ENCODE data around the gene UTF1. TPM values are rescaled to one million over a fixed set of nuclear protein-coding genes. Genes with fewer than 3 reads are reported as not detected.

UTF1 gene
- total RNA-seq, 3 donors from 2014 or later: not detected

- peaks cover 0 to 3% of the 10 kb centered on the region in 2 donors for H3K27me3 ChIP-seq
- DNase-seq (ENCODE audit: low spot score in 2 of 2): no peak
- intact Hi-C loops (cut with DNase I; ENCODE audit: low total_unique reads): no loop called here
- H3K27ac ChIP-seq: no peak overlapping the region
- peaks cover 6 to 20% of the 10 kb centered on the region in 2 donors for H3K9me3 ChIP-seq
- H3K4me3 ChIP-seq: no peak overlapping the region
- no peaks in the 10 kb centered on the region for H3K36me3 ChIP-seq
- H3K4me1 ChIP-seq: no peaks in the 10 kb centered on the region
- no peak for TF ChIP-seq POLR2AphosphoS5 (IDR thresholded peaks at IDR 0.05)
- no peak for TF ChIP-seq POLR2A (IDR thresholded peaks at IDR 0.05)
- no peak for TF ChIP-seq CTCF (IDR thresholded peaks at IDR 0.05)
Measured at GRCh38 chr10:133191651-133192050, 38.4 kb upstream of the UTF1 start.

DNA sequence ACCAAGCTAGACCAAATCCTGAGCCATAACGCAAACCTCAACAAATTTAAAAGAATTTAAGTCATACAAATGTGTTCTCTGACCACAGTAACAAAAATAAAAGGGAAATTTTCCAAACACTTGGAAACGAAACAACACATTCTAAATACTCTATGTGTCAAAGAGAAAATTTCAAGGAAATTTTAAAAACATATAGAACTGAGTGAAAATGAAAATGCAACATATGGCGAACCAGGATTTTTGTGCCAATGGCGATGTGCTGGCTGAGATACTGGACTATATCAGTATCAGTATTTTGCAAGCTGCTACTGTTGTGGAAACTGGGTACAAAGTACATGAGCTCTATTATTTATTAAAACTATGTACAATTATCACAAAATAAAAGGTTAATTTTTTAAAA, 35.9 kb upstream of the UTF1 start:
- H3K27ac ChIP-seq: no peak overlapping the region
- no peak for TF ChIP-seq POLR2AphosphoS5 (IDR thresholded peaks at IDR 0.05)
- intact Hi-C loops (cut with DNase I; ENCODE audit: low total_unique reads): no loop called here
- H3K4me3 ChIP-seq: no peak overlapping the region
- H3K9me3 ChIP-seq: peaks cover 6 to 20% of the 10 kb centered on the region in 2 donors
- no peaks in the 10 kb centered on the region for H3K4me1 ChIP-seq
- no peak for DNase-seq (ENCODE audit: low spot score in 2 of 2)
- H3K36me3 ChIP-seq: no peaks in the 10 kb centered on the region
- H3K27me3 ChIP-seq: peaks cover 0 to 3% of the 10 kb centered on the region in 2 donors

DNA sequence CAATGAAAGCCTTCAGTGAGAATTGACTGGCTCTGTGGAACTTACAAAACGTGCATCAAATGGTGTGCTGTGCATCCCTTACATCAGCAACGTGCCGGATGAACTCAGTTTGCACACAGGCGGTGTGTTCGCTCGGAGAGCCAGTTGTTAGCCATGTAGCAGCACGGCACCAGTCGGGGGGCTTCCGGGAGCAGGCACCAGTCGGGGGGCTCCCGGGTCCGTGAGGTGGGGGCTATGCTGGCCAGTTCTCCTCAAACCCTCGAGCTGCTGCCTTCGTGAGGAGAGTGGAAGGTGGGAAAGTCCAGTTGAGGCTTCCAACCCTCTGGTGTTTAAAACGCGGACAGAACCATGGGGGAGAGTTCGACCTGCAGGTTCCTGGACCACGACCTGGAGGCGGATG, 34.9 kb upstream of the UTF1 start:
- no peak for DNase-seq (ENCODE audit: low spot score in 2 of 2)
- no peak overlapping the region for H3K4me3 ChIP-seq
- peaks cover 0 to 6% of the 10 kb centered on the region in 2 donors for H3K27me3 ChIP-seq
- H3K4me1 ChIP-seq: no peaks in the 10 kb centered on the region
- intact Hi-C loops (cut with DNase I; ENCODE audit: low total_unique reads): no loop called here
- peaks cover 6 to 20% of the 10 kb centered on the region in 2 donors for H3K9me3 ChIP-seq
- no peaks in the 10 kb centered on the region for H3K36me3 ChIP-seq
- no peak overlapping the region for H3K27ac ChIP-seq
- TF ChIP-seq CTCF (IDR thresholded peaks at IDR 0.05) (no peak), POLR2AphosphoS5 (IDR thresholded peaks at IDR 0.05) (no peak), POLR2A (IDR thresholded peaks at IDR 0.05) (no peak)

GRCh38 chr10:133195611-133196010, 34.4 kb upstream of the UTF1 start:
- Histone ChIP-seq H3K4me3 (no peak overlapping the region), H3K27ac (no peak overlapping the region), H3K27me3 (peaks cover 0 to 9% of the 10 kb centered on the region in 2 donors), H3K9me3 (peaks cover 6 to 20% of the 10 kb centered on the region in 2 donors), H3K36me3 (no peaks in the 10 kb centered on the region), H3K4me1 (no peaks in the 10 kb centered on the region)
- TF ChIP-seq CTCF (IDR thresholded peaks at IDR 0.05) (no peak), POLR2A (IDR thresholded peaks at IDR 0.05) (no peak), POLR2AphosphoS5 (IDR thresholded peaks at IDR 0.05) (no peak)
- intact Hi-C loops (cut with DNase I; ENCODE audit: low total_unique reads): no loop called here
- DNase-seq (ENCODE audit: low spot score in 2 of 2): no peak

GRCh38 chr10:133196221-133196915, 33.6 kb upstream of the UTF1 start:
- no peak overlapping the region for H3K4me3 ChIP-seq
- H3K4me1 ChIP-seq: no peaks in the 10 kb centered on the region
- no peaks in the 10 kb centered on the region for H3K36me3 ChIP-seq
- no peak overlapping the region for H3K27ac ChIP-seq
- peaks cover 0 to 11% of the 10 kb centered on the region in 2 donors for H3K27me3 ChIP-seq
- intact Hi-C loops (cut with DNase I; ENCODE audit: low total_unique reads): no loop called here
- H3K9me3 ChIP-seq: peaks cover 6 to 20% of the 10 kb centered on the region in 2 donors
- no peak for DNase-seq (ENCODE audit: low spot score in 2 of 2)
- no peak for TF ChIP-seq POLR2AphosphoS5 (IDR thresholded peaks at IDR 0.05)
- TF ChIP-seq POLR2A (IDR thresholded peaks at IDR 0.05): no peak
- no peak for TF ChIP-seq CTCF (IDR thresholded peaks at IDR 0.05)
